ENCODE measurements around the gene FDX2.

The FDX2 gene

DNA sequence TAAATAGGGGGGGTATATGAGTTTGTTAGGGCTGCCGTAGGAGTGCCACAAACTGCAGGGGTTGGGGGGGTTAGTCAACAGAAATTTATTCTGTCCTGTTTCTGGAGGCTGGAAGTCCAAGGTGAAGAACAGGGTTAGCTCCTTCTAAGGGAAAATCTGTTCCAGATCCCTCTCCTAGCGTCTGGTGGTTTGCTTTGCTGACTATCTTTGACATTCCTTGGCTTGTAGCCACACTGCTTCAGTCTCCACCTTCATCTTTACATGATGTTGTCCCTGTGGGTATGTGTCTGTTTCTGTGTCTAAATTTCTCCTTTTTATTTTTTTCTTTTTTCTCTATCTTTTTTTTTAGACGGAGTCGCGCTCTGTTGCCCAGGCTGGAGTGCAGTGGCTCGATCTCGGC, 53.0 kb downstream of the FDX2 start:
- no peak overlapping the region for H3K27ac ChIP-seq
- TF ChIP-seq, protein P1, sequence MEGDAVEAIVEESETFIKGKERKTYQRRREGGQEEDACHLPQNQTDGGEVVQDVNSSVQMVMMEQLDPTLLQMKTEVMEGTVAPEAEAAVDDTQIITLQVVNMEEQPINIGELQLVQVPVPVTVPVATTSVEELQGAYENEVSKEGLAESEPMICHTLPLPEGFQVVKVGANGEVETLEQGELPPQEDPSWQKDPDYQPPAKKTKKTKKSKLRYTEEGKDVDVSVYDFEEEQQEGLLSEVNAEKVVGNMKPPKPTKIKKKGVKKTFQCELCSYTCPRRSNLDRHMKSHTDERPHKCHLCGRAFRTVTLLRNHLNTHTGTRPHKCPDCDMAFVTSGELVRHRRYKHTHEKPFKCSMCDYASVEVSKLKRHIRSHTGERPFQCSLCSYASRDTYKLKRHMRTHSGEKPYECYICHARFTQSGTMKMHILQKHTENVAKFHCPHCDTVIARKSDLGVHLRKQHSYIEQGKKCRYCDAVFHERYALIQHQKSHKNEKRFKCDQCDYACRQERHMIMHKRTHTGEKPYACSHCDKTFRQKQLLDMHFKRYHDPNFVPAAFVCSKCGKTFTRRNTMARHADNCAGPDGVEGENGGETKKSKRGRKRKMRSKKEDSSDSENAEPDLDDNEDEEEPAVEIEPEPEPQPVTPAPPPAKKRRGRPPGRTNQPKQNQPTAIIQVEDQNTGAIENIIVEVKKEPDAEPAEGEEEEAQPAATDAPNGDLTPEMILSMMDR (conservative IDR thresholded peaks at IDR 0.05), result no peak
- TF ChIP-seq ZFX (IDR thresholded peaks at IDR 0.05), result no peak

DNA sequence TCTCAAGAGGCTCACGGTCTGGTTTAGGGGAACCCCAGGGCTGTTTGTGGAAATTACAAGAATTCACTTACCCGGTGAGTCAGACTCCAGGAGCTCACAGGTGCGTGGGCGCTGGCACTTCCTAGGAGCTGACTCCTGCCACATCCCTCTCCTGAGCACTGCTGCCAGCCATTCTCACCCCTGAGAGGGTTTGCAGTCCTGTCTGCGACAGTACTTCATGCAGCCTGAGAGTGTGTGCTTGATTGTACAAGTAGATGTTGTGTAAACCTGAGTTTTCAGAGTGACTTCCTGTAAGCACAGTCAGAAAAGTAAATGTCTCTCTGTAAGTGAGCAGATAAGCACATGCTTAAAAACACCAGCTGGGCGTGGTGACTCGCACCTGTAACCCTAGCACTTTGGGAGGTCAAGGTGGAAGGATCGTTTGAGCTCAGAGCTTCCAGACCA, 55.7 kb downstream of the FDX2 start:
- no peak overlapping the region for H3K27ac ChIP-seq
- no peak for TF ChIP-seq ZFX (IDR thresholded peaks at IDR 0.05)
- TF ChIP-seq, protein P1 (conservative IDR thresholded peaks at IDR 0.05), result no peak

All from C4-2B (cell line).